Bronchial epithelial cell (primary cell): ENCODE data around the gene D2HGDH. TPM values are rescaled to one million over a fixed set of nuclear protein-coding genes. Genes with fewer than 3 reads are reported as not detected.

Experiments used
- DNase-seq: peaks from one replicate; pipeline ENCODE4 v3.0.0-alpha.2; 2010; ENCODE audit warnings: low read depth
- FAIRE-seq: peaks from 2 replicates; lab custom pipeline; 2011; peaks lifted over from hg19 to GRCh38; lab: Jason Lieb, UNC
- H3K27me3 ChIP-seq: 2 replicates; pipeline ENCODE4 v1.5.1; 2011; ENCODE audit warnings: low read length; ENCODE audit not compliant: control insufficient read depth, insufficient read depth
- H3K36me3 ChIP-seq: 2 replicates; pipeline ENCODE4 v1.5.1; 2011; ENCODE audit warnings: low read length; ENCODE audit not compliant: control insufficient read depth, insufficient read depth
- H3K4me3 ChIP-seq: 2 replicates; pipeline ENCODE4 v1.5.1; 2011; ENCODE audit warnings: mild to moderate bottlenecking, low read depth, low read length, control low read depth
- CTCF ChIP-seq: IDR thresholded peaks from 2 replicates; pipeline ENCODE4 v1.5.1; 2011; ENCODE audit warnings: mild to moderate bottlenecking, moderate library complexity, low read length, control low read depth, inconsistent platforms; ENCODE audit not compliant: insufficient read depth, severe bottlenecking
- total RNA-seq: library from RNA; depleted of rRNA; stranded (reverse); fragments of >200 nt; gene quantifications from 2 replicates; pipeline ENCODE4 v1.2.1, GENCODE V29; 2014

Gene D2HGDH
- total RNA-seq, 1 donor from 2014 or later, result 10.3 TPM

GRCh38 chr2:241763551-241764274 lies 29.3 kb downstream of the D2HGDH start:
- H3K36me3 ChIP-seq, result peaks cover 4% of the 10 kb centered on the region

GRCh38 chr2:241764275-241765241 lies 30.1 kb downstream of the D2HGDH start:
- TF ChIP-seq CTCF, result no peak
- FAIRE-seq (peak; percentile 18), DNase-seq (no peak)
- no peak overlapping the region for H3K4me3 ChIP-seq
- no peaks in the 10 kb centered on the region for H3K27me3 ChIP-seq
- H3K36me3 ChIP-seq, result no peaks in the 10 kb centered on the region

More at GRCh38 chr2:241763551-241764274, 29.3 kb downstream of the D2HGDH start:
- H3K27me3 ChIP-seq, result no peaks in the 10 kb centered on the region
- FAIRE-seq (no peak), DNase-seq (no peak)
- no peak for TF ChIP-seq CTCF
- H3K4me3 ChIP-seq, result no peak overlapping the region

- no peak for DNase-seq
- Histone ChIP-seq H3K36me3 (no peaks in the 10 kb centered on the region), H3K27me3 (no peaks in the 10 kb centered on the region), H3K4me3 (no peak overlapping the region)
- no peak for FAIRE-seq
- TF ChIP-seq CTCF, result no peak
Measured at GRCh38 chr2:241767464-241768250, 33.2 kb downstream of the D2HGDH start.

GRCh38 chr2:241768251-241768711 lies 33.9 kb downstream of the D2HGDH start:
- H3K4me3 ChIP-seq, result no peak overlapping the region
- H3K36me3 ChIP-seq, result no peaks in the 10 kb centered on the region
- TF ChIP-seq CTCF, result no peak
- DNase-seq, result no peak
- H3K27me3 ChIP-seq, result no peaks in the 10 kb centered on the region
- no peak for FAIRE-seq

- no peaks in the 10 kb centered on the region for H3K36me3 ChIP-seq
- TF ChIP-seq CTCF, result no peak
- H3K4me3 ChIP-seq, result no peak overlapping the region
- FAIRE-seq (no peak), DNase-seq (no peak)
- H3K27me3 ChIP-seq, result no peaks in the 10 kb centered on the region
Measured at GRCh38 chr2:241768850-241769249, 34.4 kb downstream of the D2HGDH start.
